HepG2 (cell line): ENCODE data around the gene ZNF281.
"Not testable (repeated sequence)": the region's sequence is repeated elsewhere in the genome, so short reads cannot be mapped to it uniquely, and the experiment has no call there.

Source experiments
- CTCF ChIP-seq: sonication (generic); formaldehyde crosslinking; IDR thresholded peaks from 2 replicates; pipeline ENCODE4 v1.5.0; 2020; ENCODE audit warnings: mild to moderate bottlenecking, missing genetic modification reagents, moderate library complexity
- EZH2 ChIP-seq: conservative IDR thresholded peaks from 2 replicates; pipeline ENCODE4 v1.6.1; 2012; ENCODE audit warnings: mild to moderate bottlenecking, low read depth, low read length, moderate library complexity
- HMGXB4 ChIP-seq, 2 experiments: sonication (generic) in 1 of 2; formaldehyde crosslinking in 1 of 2; IDR thresholded peaks; 2 replicates each; pipeline versions ENCODE4 v1.4.0 to v1.6.1; 2018 to 2020; ENCODE audit warnings: missing genetic modification reagents in 2 of 2, borderline replicate concordance in 1 of 2, low read depth in 1 of 2, mild to moderate bottlenecking in 1 of 2, missing biosample characterization in 1 of 2
- HNRNPK ChIP-seq: fragments of 200-400 bp; formaldehyde crosslinking; IDR thresholded peaks from 2 replicates; pipeline ENCODE4 v1.6.1; 2018; ENCODE audit warnings: low read length, low read depth, moderate library complexity, mild to moderate bottlenecking; ENCODE audit not compliant: poor library complexity, severe bottlenecking
- JUND ChIP-seq: sonication (generic); formaldehyde crosslinking; IDR thresholded peaks from 2 replicates; pipeline ENCODE4 v1.8.0; 2022; ENCODE audit warnings: mild to moderate bottlenecking, missing genetic modification reagents
- KAT7 ChIP-seq: IDR thresholded peaks from 2 replicates; pipeline ENCODE4 v1.6.1; 2018; ENCODE audit warnings: borderline replicate concordance, missing compliant biosample characterization
- KDM5A ChIP-seq: fragments of 200-600 bp; sonication (generic); IDR thresholded peaks from 2 replicates; pipeline ENCODE4 v1.7.0; 2018; ENCODE audit warnings: antibody characterized with exemption, mild to moderate bottlenecking, low read length, borderline replicate concordance
- POLR2A ChIP-seq, 2 experiments: IDR thresholded peaks; 2 replicates each; pipeline ENCODE4 v1.6.1; 2011; ENCODE audit warnings: low read depth in 2 of 2, low read length in 2 of 2, mild to moderate bottlenecking in 1 of 2, moderate library complexity in 1 of 2; ENCODE audit not compliant: insufficient read depth in 1 of 2
- POLR2AphosphoS5 ChIP-seq: IDR thresholded peaks from 2 replicates; pipeline ENCODE4 v1.6.1; 2012; ENCODE audit warnings: low read depth, low read length
- RBM39 ChIP-seq: fragments of 200-400 bp; formaldehyde crosslinking; IDR thresholded peaks from one replicate; pipeline ENCODE4 v1.6.1; 2018; ENCODE audit warnings: antibody characterized with exemption, mild to moderate bottlenecking, low read depth, low read length; ENCODE audit not compliant: poor library complexity, severe bottlenecking
- TBL1XR1 ChIP-seq: fragments of 150-350 bp; IDR thresholded peaks from 2 replicates; pipeline ENCODE4 v1.6.1; 2014; ENCODE audit warnings: borderline replicate concordance, low read length; ENCODE audit not compliant: partially characterized antibody
- ZNF318 ChIP-seq: sonication (generic); formaldehyde crosslinking; IDR thresholded peaks from 2 replicates; pipeline ENCODE4 v1.4.0; 2020; ENCODE audit warnings: mild to moderate bottlenecking, missing genetic modification reagents

- TF ChIP-seq JUND; ZNF318 (CRISPR knock-in tag); TBL1XR1; KDM5A; CTCF (CRISPR knock-in tag); POLR2A (IDR thresholded peaks at IDR 0.05; ENCODE audit: insufficient read depth in 1 of 2, low read depth in 2 of 2, low read length in 2 of 2); POLR2AphosphoS5; RBM39; KAT7 (CRISPR knock-in tag); HMGXB4 (CRISPR knock-in tag; IDR thresholded peaks at IDR 0.05; ENCODE audit: borderline replicate concordance in 1 of 2, low read depth in 1 of 2); EZH2; HNRNPK: not testable (repeated sequence)
These were observed 28.6 kb upstream of the ZNF281 start for GRCh38 chr1:200438413-200438812.
